Measurements from ENCODE around the gene WDPCP. TPM values are rescaled to one million over a fixed set of nuclear protein-coding genes. Genes with fewer than 3 reads are reported as not detected.

The WDPCP gene
- total and polyA plus RNA-seq, 10 of the 15 experiments (the other 5 are each of a cell fraction or from before 2014, with no cell fraction given): 2.1 to 7.9 (median 4.6) TPM

DNA sequence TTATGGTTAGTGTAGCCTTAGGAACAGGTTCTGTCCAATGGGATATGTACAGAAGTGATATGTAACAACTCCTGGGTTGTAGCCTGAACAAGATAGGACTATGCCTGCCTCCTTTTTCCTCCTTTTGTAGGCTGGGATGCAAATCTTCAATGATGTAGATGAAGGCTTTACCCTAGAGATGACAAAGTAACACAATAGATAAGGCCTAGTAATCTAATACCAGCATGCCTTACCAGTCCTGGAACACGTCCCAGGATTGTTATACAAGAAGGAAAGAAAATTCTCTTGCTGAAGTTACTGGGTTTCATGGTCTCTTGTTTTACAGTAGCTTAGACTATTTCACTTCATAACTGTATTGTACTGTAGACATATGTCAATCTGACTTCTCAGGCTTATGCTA is 345.5 kb downstream of the WDPCP start:
- intact Hi-C loops (cut with micrococcal nuclease; ENCODE audit: unreplicated experiment): no loop called here
- H3K4me1 ChIP-seq (ENCODE audit: control insufficient read depth, insufficient read depth, low read length): no peaks in the 10 kb centered on the region
- no TSS peak for BruUV-seq (replicated peaks)
- in situ Hi-C loops (cut with MboI): no loop called here
- no peaks in the 10 kb centered on the region for H3K79me2 ChIP-seq (ENCODE audit: control insufficient read depth, insufficient read depth, low read length)
- ChIA-PET CTCF (no interaction called here), RAD21 (ENCODE audit: unreplicated experiment) (no interaction called here), SMC1A (ENCODE audit: uncharacterized antibody, unreplicated experiment) (interaction anchor here (0.9 kb wide), 1 partner anchor 51 kb away, joined by 4 read pairs; no protein-coding TSS in a partner anchor), POLR2A (no interaction called here)
- WGBS (ENCODE audit: insufficient coverage, insufficient replicate concordance, low lambda C conversion rate, missing lambda C conversion rate): 56% methylated on average over 1 of the region's 1 CpG
- H2AFZ ChIP-seq (ENCODE audit: control insufficient read depth, low read depth, low read length): no peak overlapping the region
- no peaks in the 10 kb centered on the region for H3K36me3 ChIP-seq (ENCODE audit: control insufficient read depth in 2 of 2, insufficient read depth in 2 of 2, low read length in 1 of 2)
- no peak for TF ChIP-seq PAX5 (IDR thresholded peaks at IDR 0.05; ENCODE audit: borderline replicate concordance, low read depth, low read length)
- no peak for TF ChIP-seq JUNB (IDR thresholded peaks at IDR 0.05)
- no peak for TF ChIP-seq NFXL1 (IDR thresholded peaks at IDR 0.05; ENCODE audit: borderline replicate concordance)
- TF ChIP-seq, protein P1, sequence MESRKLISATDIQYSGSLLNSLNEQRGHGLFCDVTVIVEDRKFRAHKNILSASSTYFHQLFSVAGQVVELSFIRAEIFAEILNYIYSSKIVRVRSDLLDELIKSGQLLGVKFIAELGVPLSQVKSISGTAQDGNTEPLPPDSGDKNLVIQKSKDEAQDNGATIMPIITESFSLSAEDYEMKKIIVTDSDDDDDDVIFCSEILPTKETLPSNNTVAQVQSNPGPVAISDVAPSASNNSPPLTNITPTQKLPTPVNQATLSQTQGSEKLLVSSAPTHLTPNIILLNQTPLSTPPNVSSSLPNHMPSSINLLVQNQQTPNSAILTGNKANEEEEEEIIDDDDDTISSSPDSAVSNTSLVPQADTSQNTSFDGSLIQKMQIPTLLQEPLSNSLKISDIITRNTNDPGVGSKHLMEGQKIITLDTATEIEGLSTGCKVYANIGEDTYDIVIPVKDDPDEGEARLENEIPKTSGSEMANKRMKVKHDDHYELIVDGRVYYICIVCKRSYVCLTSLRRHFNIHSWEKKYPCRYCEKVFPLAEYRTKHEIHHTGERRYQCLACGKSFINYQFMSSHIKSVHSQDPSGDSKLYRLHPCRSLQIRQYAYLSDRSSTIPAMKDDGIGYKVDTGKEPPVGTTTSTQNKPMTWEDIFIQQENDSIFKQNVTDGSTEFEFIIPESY (IDR thresholded peaks at IDR 0.05): no peak
- TF ChIP-seq IRF4 (IDR thresholded peaks at IDR 0.05; ENCODE audit: low read depth, low read length): no peak
- no peak for TF ChIP-seq ZNF217 (IDR thresholded peaks at IDR 0.05)
- TF ChIP-seq, protein P2, sequence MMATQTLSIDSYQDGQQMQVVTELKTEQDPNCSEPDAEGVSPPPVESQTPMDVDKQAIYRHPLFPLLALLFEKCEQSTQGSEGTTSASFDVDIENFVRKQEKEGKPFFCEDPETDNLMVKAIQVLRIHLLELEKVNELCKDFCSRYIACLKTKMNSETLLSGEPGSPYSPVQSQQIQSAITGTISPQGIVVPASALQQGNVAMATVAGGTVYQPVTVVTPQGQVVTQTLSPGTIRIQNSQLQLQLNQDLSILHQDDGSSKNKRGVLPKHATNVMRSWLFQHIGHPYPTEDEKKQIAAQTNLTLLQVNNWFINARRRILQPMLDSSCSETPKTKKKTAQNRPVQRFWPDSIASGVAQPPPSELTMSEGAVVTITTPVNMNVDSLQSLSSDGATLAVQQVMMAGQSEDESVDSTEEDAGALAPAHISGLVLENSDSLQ (IDR thresholded peaks at IDR 0.05): no peak
- no peak for TF ChIP-seq CREB1 (IDR thresholded peaks at IDR 0.05; ENCODE audit: low read depth)
- no peak overlapping the region for H3K9ac ChIP-seq (ENCODE audit: control insufficient read depth, insufficient read depth, low read length)
- H3K4me3 ChIP-seq: no peak overlapping the region
- H3K9me3 ChIP-seq (replicated peaks; ENCODE audit: control insufficient read depth, insufficient read depth, low read length): no peaks in the 10 kb centered on the region
- H3K4me2 ChIP-seq (ENCODE audit: control insufficient read depth, insufficient read depth): no peak overlapping the region
- ATAC-seq (no peak), DNase-seq (ENCODE audit: low read depth, low spot score) (no peak), FAIRE-seq (no peak)
- H3K27ac ChIP-seq (ENCODE audit: control insufficient read depth, insufficient read depth): no peak overlapping the region
- H3K27me3 ChIP-seq (replicated peaks in 1 of 2; ENCODE audit: control insufficient read depth in 2 of 2, insufficient read depth in 2 of 2, low read length in 1 of 2): no peaks in the 10 kb centered on the region
- no peaks in the 10 kb centered on the region for H4K20me1 ChIP-seq (ENCODE audit: control insufficient read depth, insufficient read depth)
